NT2/D1 (cell line): Measurements from ENCODE around the gene CAPN15.

Experiments used
- SUZ12 ChIP-seq: IDR thresholded peaks from 2 replicates; pipeline ENCODE4 v1.6.1; 2011; ENCODE audit not compliant: insufficient read length, insufficient read depth; ENCODE audit errors: extremely low read depth
- ZNF274 ChIP-seq: IDR thresholded peaks from 2 replicates; pipeline ENCODE4 v1.6.1; 2011; ENCODE audit warnings: mild to moderate bottlenecking, low read depth, low read length

GRCh38 chr16:582614-583331 lies 55.3 kb downstream of the CAPN15 start:
- TF ChIP-seq SUZ12 (no peak), ZNF274 (no peak)
